ENCODE results near the gene CXCR4. TPM values are rescaled to one million over a fixed set of nuclear protein-coding genes. Genes with fewer than 3 reads are reported as not detected.

The CXCR4 gene
- total RNA-seq (2014; rRNA removed; shearing (Covaris generic)) = 0.22 and 0.79 TPM in 2 replicates

DNA sequence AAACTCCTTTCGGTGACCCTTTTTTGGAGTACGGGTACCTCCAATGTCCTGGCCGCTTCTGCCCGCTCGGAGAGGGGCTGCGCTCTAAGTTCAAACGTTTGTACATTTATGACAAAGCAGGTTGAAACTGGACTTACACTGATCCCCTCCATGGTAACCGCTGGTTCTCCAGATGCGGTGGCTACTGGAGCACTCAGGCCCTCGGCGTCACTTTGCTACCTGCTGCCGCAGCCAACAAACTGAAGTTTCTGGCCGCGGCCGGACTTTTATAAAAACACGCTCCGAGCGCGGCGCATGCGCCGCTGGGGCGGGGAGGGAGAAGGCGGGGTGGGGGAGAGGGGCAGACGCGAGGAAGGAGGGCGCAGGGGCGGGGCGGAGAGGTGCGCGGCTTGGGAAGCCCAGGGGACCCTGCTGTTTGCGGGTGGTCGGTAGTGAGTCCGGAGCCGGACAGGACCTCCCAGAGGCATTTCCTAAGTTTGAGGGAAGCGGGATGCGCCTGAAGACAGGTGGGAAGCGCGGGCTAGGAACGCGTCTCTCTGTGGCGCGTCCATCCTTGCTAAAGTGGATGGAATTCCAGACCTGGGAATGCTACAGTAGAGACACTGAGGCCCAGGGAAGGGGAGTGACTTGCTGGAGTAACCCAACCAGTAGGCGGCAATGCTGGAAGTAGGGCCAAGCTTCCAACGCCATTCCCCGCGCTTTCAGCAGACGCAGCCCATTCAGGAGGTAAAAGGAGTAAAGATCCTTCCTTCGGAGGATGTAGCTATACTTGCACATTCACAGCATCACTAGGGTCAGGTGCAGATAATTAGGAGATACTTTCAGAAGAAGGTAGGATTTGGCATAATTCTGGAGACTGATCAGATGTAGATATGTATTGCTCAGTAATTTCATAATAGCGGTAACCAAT, at the start of gene CXCR4:
Gene CXCR4 (minus strand): TSS at position 241 of the 910 bp plus-strand sequence. CDS start 89 bp downstream, at position 152.
- Histone ChIP-seq H3K27ac (no peak within 1 kb of the TSS), H3K4me3 (peak within 1 kb of the TSS; percentile 38), H3K9me3 (replicated peaks) (0 out of 2 replicates have a peak, but pooled peaks cover 2% of the 10 kb centered on the region), H3K27me3 (replicated peaks) (peaks cover 69% of the 10 kb centered on the region), H3K36me3 (no peaks in the 10 kb centered on the region), H3K4me1 (replicated peaks) (peaks cover 24% of the 10 kb centered on the region)
- peak; percentile 24 to 58 for DNase-seq (ENCODE audit: low read depth in 1 of 2, low spot score in 2 of 2)

GRCh38 chr2:136164280-136164776, 46.4 kb upstream of the CXCR4 start:
- H3K27me3 ChIP-seq (replicated peaks) = no peaks in the 10 kb centered on the region
- no peak for DNase-seq (ENCODE audit: low read depth in 1 of 2, low spot score in 2 of 2)
- H3K9me3 ChIP-seq (replicated peaks) = no peaks in the 10 kb centered on the region
- no peaks in the 10 kb centered on the region for H3K4me1 ChIP-seq (replicated peaks)
- no peaks in the 10 kb centered on the region for H3K36me3 ChIP-seq
- no peak overlapping the region for H3K4me3 ChIP-seq
- no peak overlapping the region for H3K27ac ChIP-seq

- H3K27ac ChIP-seq = no peak overlapping the region
- no peaks in the 10 kb centered on the region for H3K36me3 ChIP-seq
- H3K4me1 ChIP-seq (replicated peaks) = no peaks in the 10 kb centered on the region
- no peak for DNase-seq (ENCODE audit: low read depth in 1 of 2, low spot score in 2 of 2)
- no peaks in the 10 kb centered on the region for H3K27me3 ChIP-seq (replicated peaks)
- no peaks in the 10 kb centered on the region for H3K9me3 ChIP-seq (replicated peaks)
- no peak overlapping the region for H3K4me3 ChIP-seq
Measured at GRCh38 chr2:136162438-136162837, 44.5 kb upstream of the CXCR4 start.

- Histone ChIP-seq H3K27ac (no peak overlapping the region), H3K9me3 (replicated peaks) (no peaks in the 10 kb centered on the region), H3K4me1 (replicated peaks) (no peaks in the 10 kb centered on the region), H3K4me3 (no peak overlapping the region), H3K27me3 (replicated peaks) (no peaks in the 10 kb centered on the region), H3K36me3 (no peaks in the 10 kb centered on the region)
- no peak for DNase-seq (ENCODE audit: low read depth in 1 of 2, low spot score in 2 of 2)
Measured at GRCh38 chr2:136156411-136156810, 38.5 kb upstream of the CXCR4 start.

DNA sequence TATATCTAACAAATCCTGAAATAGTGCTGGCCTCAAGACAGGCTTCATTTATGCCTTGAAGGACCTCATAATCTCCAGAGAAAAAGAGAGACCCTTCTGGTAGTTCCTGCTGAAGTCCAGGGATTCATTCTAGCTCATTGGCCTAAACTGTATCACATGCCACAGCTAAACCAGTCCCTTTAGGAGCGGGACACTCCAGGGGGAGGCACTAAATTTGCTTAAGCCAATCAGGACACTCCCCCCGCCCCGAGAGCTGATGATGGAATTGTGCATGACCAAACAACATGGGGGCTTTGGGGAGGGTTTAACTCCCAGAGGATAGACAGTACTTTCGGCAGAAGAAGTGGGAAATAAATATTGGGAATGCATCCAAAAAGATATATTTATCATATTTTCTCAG, 36.4 kb upstream of the CXCR4 start:
- Histone ChIP-seq H3K27ac (no peak overlapping the region), H3K27me3 (replicated peaks) (no peaks in the 10 kb centered on the region), H3K4me1 (replicated peaks) (no peaks in the 10 kb centered on the region), H3K36me3 (no peaks in the 10 kb centered on the region), H3K9me3 (replicated peaks) (no peaks in the 10 kb centered on the region), H3K4me3 (no peak overlapping the region)
- no peak for DNase-seq (ENCODE audit: low read depth in 1 of 2, low spot score in 2 of 2)

- Histone ChIP-seq H3K4me3 (no peak overlapping the region), H3K9me3 (replicated peaks) (no peaks in the 10 kb centered on the region; the same call in 1 of the 2 replicates), H3K36me3 (no peaks in the 10 kb centered on the region), H3K27me3 (replicated peaks) (no peaks in the 10 kb centered on the region), H3K27ac (no peak overlapping the region), H3K4me1 (replicated peaks) (no peaks in the 10 kb centered on the region)
- DNase-seq (ENCODE audit: low read depth in 1 of 2, low spot score in 2 of 2) = no peak
Measured at GRCh38 chr2:136151021-136151971, 33.3 kb upstream of the CXCR4 start.

GRCh38 chr2:136149011-136149410, 31.1 kb upstream of the CXCR4 start:
- no peaks in the 10 kb centered on the region for H3K36me3 ChIP-seq
- no peak overlapping the region for H3K4me3 ChIP-seq
- H3K27ac ChIP-seq = no peak overlapping the region
- H3K27me3 ChIP-seq (replicated peaks) = no peaks in the 10 kb centered on the region
- no peak for DNase-seq (ENCODE audit: low read depth in 1 of 2, low spot score in 2 of 2)
- no peaks in the 10 kb centered on the region; the same call in 1 of the 2 replicates for H3K9me3 ChIP-seq (replicated peaks)
- H3K4me1 ChIP-seq (replicated peaks) = no peaks in the 10 kb centered on the region

DNA sequence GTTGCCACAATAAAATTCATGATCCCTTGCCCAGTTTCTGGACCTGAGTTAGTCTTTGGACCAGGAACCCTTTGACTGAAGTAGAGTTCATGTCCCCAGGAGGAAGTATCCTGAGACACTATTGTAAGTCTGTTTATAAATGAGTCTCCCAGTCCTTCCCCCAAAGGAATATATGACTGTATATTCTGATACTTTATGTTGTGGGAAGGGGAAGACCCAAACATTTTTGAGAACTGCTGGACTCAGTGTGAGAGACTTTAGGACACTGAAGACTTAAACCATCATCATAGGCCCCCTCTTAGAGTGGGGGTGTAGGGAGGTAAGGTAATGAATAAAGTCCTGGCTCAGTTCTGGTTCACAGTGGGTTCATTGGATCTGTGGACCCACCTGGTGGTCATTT, 28.6 kb upstream of the CXCR4 start:
- Histone ChIP-seq H3K27ac (no peak overlapping the region), H3K4me3 (no peak overlapping the region), H3K36me3 (no peaks in the 10 kb centered on the region), H3K27me3 (replicated peaks) (no peaks in the 10 kb centered on the region), H3K9me3 (replicated peaks) (no peaks in the 10 kb centered on the region; the same call in 1 of the 2 replicates), H3K4me1 (replicated peaks) (no peaks in the 10 kb centered on the region)
- no peak for DNase-seq (ENCODE audit: low read depth in 1 of 2, low spot score in 2 of 2)

- no peaks in the 10 kb centered on the region for H3K27me3 ChIP-seq (replicated peaks)
- H3K36me3 ChIP-seq = no peaks in the 10 kb centered on the region
- no peak for DNase-seq (ENCODE audit: low read depth in 1 of 2, low spot score in 2 of 2)
- no peak overlapping the region for H3K27ac ChIP-seq
- H3K9me3 ChIP-seq (replicated peaks) = no peaks in the 10 kb centered on the region; the same call in 1 of the 2 replicates
- no peak overlapping the region for H3K4me3 ChIP-seq
- H3K4me1 ChIP-seq (replicated peaks) = no peaks in the 10 kb centered on the region
Measured at GRCh38 chr2:136143603-136144451, 25.9 kb upstream of the CXCR4 start.

DNA sequence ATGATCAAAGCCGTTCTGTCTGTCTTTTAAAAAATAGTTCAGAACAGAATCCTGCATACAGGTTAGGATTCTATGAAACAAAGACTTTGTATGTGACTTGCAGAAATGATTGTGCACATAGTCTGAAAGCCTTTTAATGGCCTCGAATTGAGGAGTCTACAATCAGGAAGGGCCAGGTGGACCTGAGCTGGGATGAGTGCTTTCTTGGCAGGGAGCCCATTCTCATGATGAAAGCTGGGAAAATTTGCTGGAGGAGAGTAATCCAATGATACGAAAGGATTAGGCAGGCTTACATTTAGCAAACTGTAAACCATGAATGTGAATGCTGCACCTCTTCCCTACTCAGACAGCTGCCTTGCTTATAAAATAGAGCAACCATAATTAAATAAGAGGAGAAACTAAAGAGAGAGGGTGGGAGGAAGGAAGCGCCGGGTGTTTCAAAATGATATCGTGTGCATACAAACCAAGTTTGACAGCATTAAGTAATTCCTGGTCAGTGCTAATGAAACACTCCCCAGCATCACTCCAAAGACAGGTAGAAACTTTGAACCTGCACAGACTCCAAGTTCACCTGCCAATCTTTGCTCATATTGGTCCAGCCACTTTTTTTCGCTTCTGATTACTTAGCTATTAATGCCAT, 23.7 kb upstream of the CXCR4 start:
- no peaks in the 10 kb centered on the region for H3K9me3 ChIP-seq (replicated peaks)
- H3K36me3 ChIP-seq = no peaks in the 10 kb centered on the region
- H3K27me3 ChIP-seq (replicated peaks) = no peaks in the 10 kb centered on the region
- H3K4me3 ChIP-seq = no peak overlapping the region
- H3K4me1 ChIP-seq (replicated peaks) = no peaks in the 10 kb centered on the region
- no peak overlapping the region for H3K27ac ChIP-seq
- DNase-seq (ENCODE audit: low read depth in 1 of 2, low spot score in 2 of 2) = no peak

- H3K4me1 ChIP-seq (replicated peaks) = no peaks in the 10 kb centered on the region
- no peak for DNase-seq (ENCODE audit: low read depth in 1 of 2, low spot score in 2 of 2)
- H3K4me3 ChIP-seq = no peak overlapping the region
- H3K27ac ChIP-seq = no peak overlapping the region
- no peaks in the 10 kb centered on the region for H3K9me3 ChIP-seq (replicated peaks)
- no peaks in the 10 kb centered on the region for H3K36me3 ChIP-seq
- no peaks in the 10 kb centered on the region for H3K27me3 ChIP-seq (replicated peaks)
Measured at GRCh38 chr2:136139631-136140030, 21.7 kb upstream of the CXCR4 start.

GRCh38 chr2:136137982-136138381, 20.0 kb upstream of the CXCR4 start:
- Histone ChIP-seq H3K9me3 (replicated peaks) (no peaks in the 10 kb centered on the region), H3K36me3 (no peaks in the 10 kb centered on the region), H3K27ac (no peak overlapping the region), H3K27me3 (replicated peaks) (no peaks in the 10 kb centered on the region), H3K4me1 (replicated peaks) (no peaks in the 10 kb centered on the region), H3K4me3 (no peak overlapping the region)
- DNase-seq (ENCODE audit: low read depth in 1 of 2, low spot score in 2 of 2) = no peak

Measured in SJSA1 (cell line).